T-helper 17 cell (primary cell): ENCODE data around the gene HPGDS. TPM values are rescaled to one million over a fixed set of nuclear protein-coding genes. Genes with fewer than 3 reads are reported as not detected.
"Not testable (repeated sequence)": the region's sequence is repeated elsewhere in the genome, so short reads cannot be mapped to it uniquely, and the experiment has no call there.

ENCODE experiments used
- ATAC-seq: fragments of 150-1000 bp; cut with Tn5 transposase; 2 replicates; pipeline ENCODE4 v1.10.0; 2021; ENCODE audit warnings: mild to moderate bottlenecking, moderate library complexity
- DNase-seq, 3 donors: peaks; one replicate each; pipeline versions ENCODE4 v3.0.0 to v3.0.0-alpha.2; 2020 to 2021
- H3K9me3 ChIP-seq: one replicate; pipeline ENCODE4 v1.7.0; 2013; ENCODE audit warnings: low read length, mild to moderate bottlenecking; ENCODE audit not compliant: control insufficient read depth, poor library complexity, severe bottlenecking
- H3K27ac Mint-ChIP-seq: one replicate; pipeline ENCODE4 v1.8.0; 2022; ENCODE audit warnings: mild to moderate bottlenecking, moderate library complexity, mixed read lengths
- H3K27me3 Mint-ChIP-seq: one replicate; pipeline ENCODE4 v1.8.0; 2022; ENCODE audit warnings: mixed read lengths
- H3K36me3 Mint-ChIP-seq: one replicate; pipeline ENCODE4 v1.8.0; 2022; ENCODE audit warnings: low read depth, mixed read lengths
- H3K4me1 Mint-ChIP-seq: one replicate; pipeline ENCODE4 v1.8.0; 2022; ENCODE audit warnings: mild to moderate bottlenecking, mixed read lengths
- H3K4me3 Mint-ChIP-seq: one replicate; pipeline ENCODE4 v1.8.0; 2022; ENCODE audit warnings: mild to moderate bottlenecking, moderate library complexity, mixed read lengths
- total RNA-seq, 4 donors: library from RNA in 2 of 4; stranded (reverse) in 2 of 4; gene quantifications; one replicate each; pipeline ENCODE4 v1.2.3 and lab custom pipeline; 2022 to 2026

The HPGDS gene
- total RNA-seq, 2 donors from 2014 or later, result 0.37 TPM; not detected in 1

- H3K27ac Mint-ChIP-seq, result no peak overlapping the region
- H3K4me1 Mint-ChIP-seq, result peaks cover 9% of the 10 kb centered on the region
- H3K4me3 Mint-ChIP-seq, result no peak overlapping the region
- ATAC-seq (no peak), DNase-seq (no peak)
- peaks cover 8% of the 10 kb centered on the region for H3K27me3 Mint-ChIP-seq
- H3K36me3 Mint-ChIP-seq, result no peaks in the 10 kb centered on the region
- H3K9me3 ChIP-seq, result no peaks in the 10 kb centered on the region
Observed at GRCh38 chr4:94334476-94334875, 8.2 kb downstream of the HPGDS start.

- Mint-ChIP-seq H3K36me3 (no peaks in the 10 kb centered on the region), H3K4me3 (no peak overlapping the region), H3K4me1 (peaks cover 6% of the 10 kb centered on the region), H3K27me3 (peaks cover 8% of the 10 kb centered on the region), H3K27ac (no peak overlapping the region)
- no peak for ATAC-seq
- no peaks in the 10 kb centered on the region for H3K9me3 ChIP-seq
- DNase-seq, result no peak
Observed at GRCh38 chr4:94333866-94334265, 8.8 kb downstream of the HPGDS start.

DNA sequence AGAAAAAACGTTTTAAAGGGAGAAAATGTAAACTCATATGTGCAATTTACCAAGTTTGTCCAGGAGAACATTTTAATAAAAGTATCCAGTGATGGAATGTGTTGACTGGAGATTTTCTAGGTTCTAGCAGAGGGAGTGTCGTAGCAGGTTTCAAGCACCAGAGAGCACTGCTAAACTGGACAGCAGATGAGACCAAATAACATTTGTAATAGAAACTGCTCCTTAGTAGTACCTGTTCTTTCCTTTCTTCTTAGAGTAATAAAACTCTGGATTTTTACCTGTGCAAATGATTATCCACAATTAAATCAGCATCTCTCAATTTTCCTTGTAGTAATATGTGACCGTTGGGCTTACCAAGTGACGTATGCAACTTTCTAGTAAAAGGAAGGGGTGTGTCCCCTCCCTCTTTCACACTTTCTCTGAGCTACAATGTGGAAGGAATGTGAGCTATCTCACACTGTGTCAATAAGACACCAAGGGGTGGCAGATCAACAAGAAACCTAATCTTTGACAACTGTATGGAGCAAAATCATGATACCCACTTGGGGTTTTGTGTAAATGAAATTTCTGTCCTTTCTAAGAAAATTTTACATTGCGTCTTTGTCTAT lies 9.5 kb downstream of the HPGDS start:
- DNase-seq, result no peak
- ATAC-seq, result no peak
- Mint-ChIP-seq H3K36me3 (no peaks in the 10 kb centered on the region), H3K27ac (no peak overlapping the region), H3K4me3 (no peak overlapping the region), H3K4me1 (no peaks in the 10 kb centered on the region), H3K27me3 (peaks cover 8% of the 10 kb centered on the region)
- no peaks in the 10 kb centered on the region for H3K9me3 ChIP-seq

GRCh38 chr4:94329933-94330332 lies 12.7 kb downstream of the HPGDS start:
- Mint-ChIP-seq H3K4me1 (no peaks in the 10 kb centered on the region), H3K36me3 (no peaks in the 10 kb centered on the region), H3K4me3 (no peak overlapping the region), H3K27ac (no peak overlapping the region), H3K27me3 (peaks cover 8% of the 10 kb centered on the region)
- H3K9me3 ChIP-seq, result no peaks in the 10 kb centered on the region
- DNase-seq (no peak), ATAC-seq (no peak)

DNA sequence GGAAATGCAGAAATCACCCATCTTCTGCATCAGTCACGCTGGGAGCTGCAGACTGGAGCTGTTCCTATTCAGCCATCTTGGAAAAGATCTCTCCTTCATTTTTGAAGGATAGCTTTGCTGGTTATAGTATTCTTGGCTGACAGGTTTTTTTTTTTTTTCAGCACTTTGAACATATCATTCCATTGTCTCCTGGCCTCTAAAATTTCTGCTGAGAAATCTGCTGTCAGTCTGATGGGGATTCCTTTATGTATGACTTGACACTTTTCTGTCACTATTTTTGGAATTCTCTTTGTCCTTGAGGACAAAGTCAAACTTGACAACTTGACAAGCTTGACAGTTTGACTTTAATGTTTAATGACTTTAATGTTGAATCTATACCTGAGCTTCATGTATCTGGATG lies 16.8 kb downstream of the HPGDS start:
- no peak for ATAC-seq
- H3K36me3 Mint-ChIP-seq, result no peaks in the 10 kb centered on the region
- no peaks in the 10 kb centered on the region for H3K27me3 Mint-ChIP-seq
- no peak overlapping the region for H3K4me3 Mint-ChIP-seq
- no peaks in the 10 kb centered on the region for H3K9me3 ChIP-seq
- H3K27ac Mint-ChIP-seq, result no peak overlapping the region
- DNase-seq, result no peak
- H3K4me1 Mint-ChIP-seq, result no peaks in the 10 kb centered on the region

- ATAC-seq, H3K4me1 Mint-ChIP-seq, H3K27me3 Mint-ChIP-seq, H3K9me3 ChIP-seq, H3K4me3 Mint-ChIP-seq, H3K36me3 Mint-ChIP-seq, H3K27ac Mint-ChIP-seq, DNase-seq: not testable (repeated sequence)
Observed at GRCh38 chr4:94319927-94320326, 22.7 kb downstream of the HPGDS start.

- no peaks in the 10 kb centered on the region for H3K27me3 Mint-ChIP-seq
- no peak overlapping the region for H3K27ac Mint-ChIP-seq
- ATAC-seq (no peak), DNase-seq (no peak)
- no peaks in the 10 kb centered on the region for H3K36me3 Mint-ChIP-seq
- no peak overlapping the region for H3K4me3 Mint-ChIP-seq
- no peaks in the 10 kb centered on the region for H3K9me3 ChIP-seq
- peaks cover 4% of the 10 kb centered on the region for H3K4me1 Mint-ChIP-seq
Observed at GRCh38 chr4:94307231-94307871, 35.3 kb downstream of the HPGDS start.

DNA sequence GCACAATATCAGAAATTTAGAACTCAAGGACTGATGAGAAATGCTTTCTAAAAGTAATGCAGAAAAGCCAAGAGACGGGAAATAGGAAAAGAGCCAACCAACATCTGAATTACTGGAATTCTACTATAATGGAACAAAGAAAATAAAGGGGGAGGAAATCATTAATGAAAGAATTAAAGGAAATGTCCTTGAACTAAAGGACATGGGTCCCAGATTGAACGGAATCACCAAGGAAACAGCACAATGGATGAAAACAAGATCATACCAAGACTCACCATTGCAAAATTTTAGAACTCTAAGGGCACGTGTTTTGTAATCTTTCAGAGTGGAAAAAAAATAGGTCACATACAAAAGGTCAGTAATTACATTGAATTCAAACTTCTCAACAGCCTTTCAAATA lies 35.9 kb downstream of the HPGDS start:
- Mint-ChIP-seq H3K4me3 (no peak overlapping the region), H3K27ac (no peak overlapping the region), H3K4me1 (peaks cover 4% of the 10 kb centered on the region), H3K27me3 (no peaks in the 10 kb centered on the region), H3K36me3 (no peaks in the 10 kb centered on the region)
- ATAC-seq (no peak), DNase-seq (no peak)
- H3K9me3 ChIP-seq, result no peaks in the 10 kb centered on the region

DNA sequence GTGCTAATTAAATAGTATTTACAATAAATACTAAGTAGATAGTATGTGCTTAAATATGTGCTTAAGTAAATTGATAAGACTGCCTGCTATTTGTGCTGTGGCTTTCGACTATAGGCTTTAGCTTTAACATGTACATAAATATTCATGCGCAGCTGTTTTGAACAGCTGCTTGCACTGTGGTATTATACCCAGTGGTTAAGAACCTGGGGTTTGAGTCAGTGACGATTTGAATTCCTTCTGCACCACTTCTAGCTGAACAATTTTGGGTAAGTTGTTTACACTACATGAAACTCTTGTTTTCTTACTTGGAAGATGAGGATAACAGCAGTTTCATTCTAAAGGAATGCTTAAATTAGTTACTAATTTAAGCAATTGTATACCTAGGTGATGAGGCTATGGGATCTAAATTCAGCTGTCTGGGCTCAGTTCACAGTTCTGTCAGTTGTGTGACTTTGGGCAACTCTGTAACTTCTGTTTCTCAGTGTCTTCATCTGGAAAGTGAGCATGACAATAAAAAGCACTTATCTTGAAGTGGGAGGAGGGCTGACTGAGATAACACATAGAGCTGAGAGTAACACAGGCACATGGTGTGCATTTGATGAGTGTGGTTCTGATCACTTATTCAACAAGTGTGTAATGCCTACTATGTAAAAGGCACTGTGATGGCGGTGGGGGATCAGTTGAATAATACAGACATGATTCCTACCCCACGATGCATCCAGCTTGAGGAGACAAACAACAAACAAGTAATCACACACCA lies 37.0 kb downstream of the HPGDS start:
- no peak for ATAC-seq
- no peak overlapping the region for H3K27ac Mint-ChIP-seq
- H3K4me1 Mint-ChIP-seq, result peaks cover 4% of the 10 kb centered on the region
- no peak for DNase-seq
- H3K4me3 Mint-ChIP-seq, result no peak overlapping the region
- H3K36me3 Mint-ChIP-seq, result no peaks in the 10 kb centered on the region
- H3K27me3 Mint-ChIP-seq, result no peaks in the 10 kb centered on the region
- H3K9me3 ChIP-seq, result no peaks in the 10 kb centered on the region

- DNase-seq, result no peak
- Mint-ChIP-seq H3K27me3 (no peaks in the 10 kb centered on the region), H3K4me3 (no peak overlapping the region), H3K27ac (no peak overlapping the region), H3K4me1 (peaks cover 4% of the 10 kb centered on the region), H3K36me3 (no peaks in the 10 kb centered on the region)
- no peak for ATAC-seq
- H3K9me3 ChIP-seq, result no peaks in the 10 kb centered on the region
Observed at GRCh38 chr4:94304365-94304971, 38.2 kb downstream of the HPGDS start.

DNA sequence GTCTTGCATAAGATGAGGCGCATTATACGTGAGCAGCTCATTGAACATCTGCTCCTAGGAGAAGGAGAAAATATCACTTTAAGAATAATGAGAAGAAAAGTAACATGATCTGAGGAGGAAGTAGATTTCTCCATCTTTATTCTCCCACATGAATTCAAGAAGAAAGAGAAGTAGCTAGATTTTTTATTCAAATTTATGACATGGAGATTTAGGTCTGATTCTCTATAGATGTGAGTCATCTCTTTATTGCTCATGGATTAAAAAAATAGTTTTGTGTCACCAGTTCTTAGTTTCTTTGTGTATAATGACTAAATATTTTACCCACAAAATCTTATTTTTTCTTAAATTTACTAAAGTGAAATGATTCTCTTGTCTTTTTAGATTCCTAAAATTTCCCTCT lies 40.4 kb downstream of the HPGDS start:
- H3K4me3 Mint-ChIP-seq, result no peak overlapping the region
- H3K27me3 Mint-ChIP-seq, result no peaks in the 10 kb centered on the region
- H3K9me3 ChIP-seq, result no peaks in the 10 kb centered on the region
- peaks cover 9% of the 10 kb centered on the region for H3K4me1 Mint-ChIP-seq
- ATAC-seq (no peak), DNase-seq (no peak)
- H3K27ac Mint-ChIP-seq, result no peak overlapping the region
- no peaks in the 10 kb centered on the region for H3K36me3 Mint-ChIP-seq

- ATAC-seq, result no peak
- H3K9me3 ChIP-seq, result no peaks in the 10 kb centered on the region
- DNase-seq, result no peak
- Mint-ChIP-seq H3K27ac (no peak overlapping the region), H3K4me3 (no peak overlapping the region), H3K36me3 (no peaks in the 10 kb centered on the region), H3K4me1 (peaks cover 5% of the 10 kb centered on the region), H3K27me3 (no peaks in the 10 kb centered on the region)
Observed at GRCh38 chr4:94298725-94299252, 43.8 kb downstream of the HPGDS start.

- H3K27ac Mint-ChIP-seq, H3K4me1 Mint-ChIP-seq, H3K4me3 Mint-ChIP-seq, H3K36me3 Mint-ChIP-seq, H3K9me3 ChIP-seq, DNase-seq, ATAC-seq, H3K27me3 Mint-ChIP-seq: not testable (repeated sequence)
Observed at GRCh38 chr4:94295473-94295872, 47.2 kb downstream of the HPGDS start.
